HG03469 (cell line): ENCODE measurements around the gene CD48.
A peak's percentile ranks its signal among the peaks of the same experiment; 100 is the strongest.

ENCODE experiments used
- ATAC-seq: cut with Tn5 transposase; IDR thresholded peaks from one replicate; pipeline ENCODE4 v1.9.1; 2021; ENCODE audit warnings: mild to moderate bottlenecking, moderate library complexity, moderate number of reproducible peaks; ENCODE audit not compliant: unreplicated experiment

Gene CD48

GRCh38 chr1:160680399-160680798, 31.2 kb downstream of the CD48 start:
- no peak for ATAC-seq

GRCh38 chr1:160679893-160680292, 31.7 kb downstream of the CD48 start:
- no peak for ATAC-seq

GRCh38 chr1:160676869-160677597, 34.6 kb downstream of the CD48 start:
- no peak for ATAC-seq

GRCh38 chr1:160675641-160676410, 35.8 kb downstream of the CD48 start:
- ATAC-seq = no peak

- no peak for ATAC-seq
These were observed 37.2 kb downstream of the CD48 start for GRCh38 chr1:160674415-160674814.

GRCh38 chr1:160672789-160673695, 38.6 kb downstream of the CD48 start:
- no peak for ATAC-seq

GRCh38 chr1:160671603-160672517, 39.8 kb downstream of the CD48 start:
- no peak for ATAC-seq

- ATAC-seq = no peak
These were observed 40.9 kb downstream of the CD48 start for GRCh38 chr1:160670701-160671100.

GRCh38 chr1:160669802-160670201, 41.8 kb downstream of the CD48 start:
- no peak for ATAC-seq

- no peak for ATAC-seq
These were observed 42.3 kb downstream of the CD48 start for GRCh38 chr1:160669276-160669675.

- no peak for ATAC-seq
These were observed 43.7 kb downstream of the CD48 start for GRCh38 chr1:160667896-160668295.

GRCh38 chr1:160666079-160666442, 45.6 kb downstream of the CD48 start:
- ATAC-seq = no peak

GRCh38 chr1:160665330-160666078, 46.1 kb downstream of the CD48 start:
- ATAC-seq = no peak

GRCh38 chr1:160664573-160665051, 47.0 kb downstream of the CD48 start:
- peak; percentile 37 for ATAC-seq

- ATAC-seq = no peak
These were observed 48.7 kb downstream of the CD48 start for GRCh38 chr1:160662910-160663309.

- no peak for ATAC-seq
These were observed 52.1 kb downstream of the CD48 start for GRCh38 chr1:160659566-160659965.

- no peak for ATAC-seq
These were observed 52.8 kb downstream of the CD48 start for GRCh38 chr1:160658814-160659193.

GRCh38 chr1:160658162-160658813, 53.3 kb downstream of the CD48 start:
- no peak for ATAC-seq

- ATAC-seq = no peak
These were observed 54.3 kb downstream of the CD48 start for GRCh38 chr1:160657250-160657781.
